Mammary epithelial cell (primary cell): ENCODE results near the gene TMTC2.

Experiments
- EZH2 ChIP-seq: IDR thresholded peaks from 2 replicates; pipeline ENCODE4 v1.6.1; 2012; ENCODE audit warnings: low read length, inconsistent platforms, borderline replicate concordance
- TF ChIP-seq, protein P1 (sequence below), 2 donors: IDR thresholded peaks in 1 of 2; conservative IDR thresholded peaks in 1 of 2; 2 replicates each; pipeline ENCODE4 v1.5.1; 2011 to 2012; ENCODE audit warnings: inconsistent platforms in 2 of 2, low read length in 2 of 2, mild to moderate bottlenecking in 2 of 2, control low read depth in 1 of 2, low read depth in 1 of 2; ENCODE audit not compliant: insufficient read depth in 1 of 2; ENCODE audit errors: extremely low read depth in 1 of 2

DNA sequence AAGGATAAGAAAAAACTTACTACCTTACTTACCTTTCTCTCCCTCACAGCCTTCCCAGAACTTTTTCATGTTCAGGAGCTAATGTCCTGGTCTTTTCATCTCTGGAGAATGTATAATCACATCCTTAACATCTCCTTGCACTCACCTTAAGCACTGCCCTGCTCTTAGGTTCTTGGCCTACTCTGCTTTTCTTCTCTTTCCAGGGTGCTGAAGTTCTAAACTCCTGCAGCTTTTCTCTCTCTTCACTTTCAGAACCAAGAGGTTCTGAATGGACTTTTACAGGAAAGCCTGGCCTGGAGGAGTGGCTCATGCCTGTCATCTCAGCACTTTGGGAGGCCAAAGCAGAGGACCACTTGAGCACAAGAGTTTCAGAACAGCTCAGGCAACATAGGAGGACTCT is 101.9 kb downstream of the TMTC2 start:
- TF ChIP-seq, protein P1, sequence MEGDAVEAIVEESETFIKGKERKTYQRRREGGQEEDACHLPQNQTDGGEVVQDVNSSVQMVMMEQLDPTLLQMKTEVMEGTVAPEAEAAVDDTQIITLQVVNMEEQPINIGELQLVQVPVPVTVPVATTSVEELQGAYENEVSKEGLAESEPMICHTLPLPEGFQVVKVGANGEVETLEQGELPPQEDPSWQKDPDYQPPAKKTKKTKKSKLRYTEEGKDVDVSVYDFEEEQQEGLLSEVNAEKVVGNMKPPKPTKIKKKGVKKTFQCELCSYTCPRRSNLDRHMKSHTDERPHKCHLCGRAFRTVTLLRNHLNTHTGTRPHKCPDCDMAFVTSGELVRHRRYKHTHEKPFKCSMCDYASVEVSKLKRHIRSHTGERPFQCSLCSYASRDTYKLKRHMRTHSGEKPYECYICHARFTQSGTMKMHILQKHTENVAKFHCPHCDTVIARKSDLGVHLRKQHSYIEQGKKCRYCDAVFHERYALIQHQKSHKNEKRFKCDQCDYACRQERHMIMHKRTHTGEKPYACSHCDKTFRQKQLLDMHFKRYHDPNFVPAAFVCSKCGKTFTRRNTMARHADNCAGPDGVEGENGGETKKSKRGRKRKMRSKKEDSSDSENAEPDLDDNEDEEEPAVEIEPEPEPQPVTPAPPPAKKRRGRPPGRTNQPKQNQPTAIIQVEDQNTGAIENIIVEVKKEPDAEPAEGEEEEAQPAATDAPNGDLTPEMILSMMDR (conservative IDR thresholded peaks at IDR 0.05 in 1 of 2, IDR thresholded peaks at IDR 0.05 in 1 of 2; ENCODE audit: extremely low read depth in 1 of 2, insufficient read depth in 1 of 2, low read depth in 1 of 2, low read length in 2 of 2): no peak
- TF ChIP-seq EZH2: no peak
